ENCODE data around the gene EFNA3.

DNA sequence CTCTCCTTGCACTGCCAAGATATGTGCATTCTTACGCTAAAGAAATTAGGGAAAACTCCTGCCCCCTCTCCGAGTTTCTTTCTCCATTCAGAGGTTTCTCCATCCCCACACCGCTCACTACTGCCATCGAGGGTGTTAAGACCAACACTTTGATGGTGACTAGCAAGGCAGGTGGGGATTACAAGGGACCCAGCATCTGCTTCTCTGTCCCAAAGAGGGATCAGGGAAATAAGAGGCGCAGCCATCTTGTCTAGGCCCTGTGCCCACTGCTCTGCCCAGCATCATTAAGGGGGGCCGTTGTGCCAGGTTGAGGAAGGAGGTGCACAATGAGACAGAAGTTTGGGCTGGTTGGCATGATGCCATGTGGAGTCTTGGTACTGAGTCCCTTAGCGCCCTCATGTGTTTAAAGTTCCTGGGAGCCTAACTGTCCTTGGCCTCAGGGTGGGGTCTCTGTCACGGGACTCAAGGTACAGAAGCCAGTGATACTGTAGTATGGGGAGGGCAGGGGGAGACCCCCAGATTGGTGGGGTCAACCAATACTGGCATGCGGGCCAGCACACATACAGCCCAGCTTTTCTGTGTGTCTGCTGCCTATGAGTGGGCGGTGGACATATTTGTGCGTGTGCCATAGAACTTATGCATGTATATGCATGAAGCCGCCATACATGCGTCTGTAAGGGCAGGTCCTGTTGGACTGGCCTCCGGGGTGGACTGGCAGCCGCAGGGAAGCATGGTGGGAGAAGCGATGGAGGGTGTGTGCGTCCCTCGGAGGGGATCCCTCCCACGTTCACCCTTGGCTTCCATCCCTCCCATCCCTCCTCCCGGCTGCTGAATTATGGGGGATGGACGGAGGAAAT lies 5.5 kb downstream of the EFNA3 start:
- TF ChIP-seq, protein P1, sequence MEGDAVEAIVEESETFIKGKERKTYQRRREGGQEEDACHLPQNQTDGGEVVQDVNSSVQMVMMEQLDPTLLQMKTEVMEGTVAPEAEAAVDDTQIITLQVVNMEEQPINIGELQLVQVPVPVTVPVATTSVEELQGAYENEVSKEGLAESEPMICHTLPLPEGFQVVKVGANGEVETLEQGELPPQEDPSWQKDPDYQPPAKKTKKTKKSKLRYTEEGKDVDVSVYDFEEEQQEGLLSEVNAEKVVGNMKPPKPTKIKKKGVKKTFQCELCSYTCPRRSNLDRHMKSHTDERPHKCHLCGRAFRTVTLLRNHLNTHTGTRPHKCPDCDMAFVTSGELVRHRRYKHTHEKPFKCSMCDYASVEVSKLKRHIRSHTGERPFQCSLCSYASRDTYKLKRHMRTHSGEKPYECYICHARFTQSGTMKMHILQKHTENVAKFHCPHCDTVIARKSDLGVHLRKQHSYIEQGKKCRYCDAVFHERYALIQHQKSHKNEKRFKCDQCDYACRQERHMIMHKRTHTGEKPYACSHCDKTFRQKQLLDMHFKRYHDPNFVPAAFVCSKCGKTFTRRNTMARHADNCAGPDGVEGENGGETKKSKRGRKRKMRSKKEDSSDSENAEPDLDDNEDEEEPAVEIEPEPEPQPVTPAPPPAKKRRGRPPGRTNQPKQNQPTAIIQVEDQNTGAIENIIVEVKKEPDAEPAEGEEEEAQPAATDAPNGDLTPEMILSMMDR (IDR thresholded peaks at IDR 0.05): peak in 1 of 6 experiments; percentile 15
- no peak for TF ChIP-seq POLR2A (IDR thresholded peaks at IDR 0.05)
